Esophagus muscularis mucosa (tissue), 4 donors: ENCODE results near the gene CPD. TPM values are rescaled to one million over a fixed set of nuclear protein-coding genes. Genes with fewer than 3 reads are reported as not detected.

Source experiments
- DNase-seq: peaks from one replicate; pipeline ENCODE4 v3.0.0-alpha.2; 2017; ENCODE audit errors: extremely low spot score
- H3K27ac ChIP-seq, 4 donors: fragments of 200-600 bp; sonication (generic); replicated peaks in 1 of 4; 1 replicate in 3 of 4; 2 replicates in 1 of 4; pipeline ENCODE4 v1.5.1; 2016 to 2019; ENCODE audit warnings: mild to moderate bottlenecking in 1 of 4
- H3K27me3 ChIP-seq, 4 donors: fragments of 200-600 bp; sonication (generic); one replicate each; pipeline versions ENCODE4 v1.5.1 to v1.6.0; 2016 to 2019
- H3K36me3 ChIP-seq, 4 donors: fragments of 200-600 bp; sonication (generic); one replicate each; pipeline ENCODE4 v1.5.1; 2016 to 2019
- H3K4me1 ChIP-seq, 4 donors: fragments of 200-600 bp; sonication (generic); one replicate each; pipeline ENCODE4 v1.5.1; 2016 to 2019
- H3K4me3 ChIP-seq, 4 donors: fragments of 200-600 bp; sonication (generic); 1 replicate in 2 of 4; 2 replicates in 2 of 4; pipeline ENCODE4 v1.5.1; 2016 to 2019; ENCODE audit warnings: mild to moderate bottlenecking in 4 of 4, moderate library complexity in 1 of 4
- H3K9me3 ChIP-seq, 4 donors: fragments of 200-600 bp; sonication (generic); 1 replicate in 3 of 4; 2 replicates in 1 of 4; pipeline ENCODE4 v1.5.1; 2016 to 2019
- CTCF ChIP-seq, 3 experiments: fragments of 200-600 bp in 2 of 3; fragments of 450-650 bp in 1 of 3; sonication (generic) in 2 of 3; IDR thresholded peaks; one replicate each; pipeline ENCODE4 v1.5.1; 2017 to 2019; ENCODE audit warnings: antibody characterized with exemption in 3 of 3, mild to moderate bottlenecking in 2 of 3, moderate library complexity in 1 of 3
- EP300 ChIP-seq: sonication (generic); formaldehyde crosslinking; IDR thresholded peaks from one replicate; pipeline ENCODE4 v1.6.1; 2017; ENCODE audit warnings: antibody characterized with exemption
- POLR2A ChIP-seq: fragments of 450-650 bp; IDR thresholded peaks from one replicate; pipeline ENCODE4 v1.6.1; 2017; ENCODE audit warnings: antibody characterized with exemption, moderate library complexity, mild to moderate bottlenecking, low read depth
- POLR2AphosphoS5 ChIP-seq, 2 donors: sonication (generic); formaldehyde crosslinking; IDR thresholded peaks; one replicate each; pipeline ENCODE4 v1.6.1; 2017; ENCODE audit warnings: antibody characterized with exemption in 2 of 2
- WGBS: methylation state at CpG from one replicate; pipeline ENCODE4 v1.1.5; 2018; 5-methylcytosine and 5-hydroxymethylcytosine counted together
- intact Hi-C: fragments of 100-400 bp; cut with DNase I; formaldehyde crosslinking; loops from one replicate; pipeline ENCODE4 v1.15.1; 2023
- total RNA-seq, 4 donors: library from RNA; depleted of rRNA; stranded (reverse); fragments of >200 nt; gene quantifications; one replicate each; pipeline versions ENCODE4 v1.1.0 to v1.2.1, GENCODE V29; 2016

Gene CPD
- total RNA-seq, 4 donors from 2014 or later, result 67.0 to 141 (median 95.1) TPM

GRCh38 chr17:30368912-30369720 lies 9.6 kb upstream of the CPD start:
- Histone ChIP-seq H3K9me3 (no peaks in the 10 kb centered on the region), H3K27me3 (no peaks in the 10 kb centered on the region), H3K27ac (peak overlapping the region; percentile 65 to 68 (median 67)), H3K4me3 (no peak overlapping the region), H3K36me3 (no peaks in the 10 kb centered on the region), H3K4me1 (peaks cover 5 to 37% (median 23%) of the 10 kb centered on the region in 4 donors)
- 46% methylated on average over 13 of the region's 13 CpGs for WGBS
- TF ChIP-seq POLR2AphosphoS5 (IDR thresholded peaks at IDR 0.05) (peak in 1 of 2 donors; percentile 3), CTCF (IDR thresholded peaks at IDR 0.05) (no peak)
- intact Hi-C loops, result no loop called here
- DNase-seq, result no peak

DNA sequence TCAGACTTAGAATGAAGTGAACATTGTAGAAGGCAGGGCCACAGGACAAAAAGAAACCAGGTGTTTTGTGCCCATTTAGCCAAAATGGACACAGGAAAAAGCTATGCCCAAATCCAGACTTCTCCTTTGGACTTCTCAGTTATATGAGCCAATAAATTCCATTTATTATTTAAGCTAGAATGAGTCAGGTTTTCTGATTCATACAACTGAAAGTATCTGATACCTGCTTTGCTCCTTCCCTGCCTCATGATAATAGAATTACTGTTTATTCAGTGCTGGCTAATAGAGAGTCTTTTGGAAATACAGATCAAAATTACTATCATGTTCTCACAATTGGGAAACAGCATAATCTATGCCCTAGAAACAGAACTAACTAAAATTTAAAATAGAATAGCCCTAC lies 8.7 kb upstream of the CPD start:
- no peak overlapping the region for H3K4me3 ChIP-seq
- TF ChIP-seq POLR2A, result no peak
- TF ChIP-seq CTCF (IDR thresholded peaks at IDR 0.05), result no peak
- TF ChIP-seq EP300, result no peak
- TF ChIP-seq POLR2AphosphoS5 (IDR thresholded peaks at IDR 0.05), result no peak
- H3K36me3 ChIP-seq, result no peaks in the 10 kb centered on the region
- H3K4me1 ChIP-seq, result peaks cover 5 to 34% (median 22%) of the 10 kb centered on the region in 4 donors
- H3K27me3 ChIP-seq, result no peaks in the 10 kb centered on the region
- intact Hi-C loops, result loop anchor here (10.0 kb wide), 1 partner anchor 75 kb away; the partner anchor contains the start of gene BLMH
- H3K27ac ChIP-seq, result peak overlapping the region; percentile 65 to 68 (median 67)
- no peaks in the 10 kb centered on the region for H3K9me3 ChIP-seq
- DNase-seq, result no peak

DNA sequence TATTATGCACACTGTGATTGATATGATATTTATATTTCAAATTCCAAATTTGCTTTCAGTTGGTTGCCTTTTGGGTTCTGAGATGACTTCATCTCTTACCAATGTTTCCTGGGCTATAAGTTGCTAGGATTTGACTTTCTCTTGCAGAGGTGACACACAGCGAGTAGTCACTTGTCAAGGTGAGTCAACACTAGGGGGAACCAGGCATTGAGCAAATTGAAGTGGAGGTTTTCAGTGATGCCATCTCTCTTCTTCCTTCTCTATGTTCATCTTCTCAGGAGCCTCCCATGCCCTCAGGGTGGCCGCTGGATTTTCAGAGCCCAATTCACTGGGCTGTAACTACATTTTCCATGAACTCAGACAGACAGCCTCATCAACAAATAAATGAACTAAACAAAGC lies 6.0 kb upstream of the CPD start:
- no peaks in the 10 kb centered on the region for H3K9me3 ChIP-seq
- no peak overlapping the region for H3K27ac ChIP-seq
- H3K4me1 ChIP-seq, result peaks cover 5 to 44% (median 35%) of the 10 kb centered on the region in 4 donors
- TF ChIP-seq POLR2AphosphoS5 (IDR thresholded peaks at IDR 0.05) (no peak), POLR2A (no peak), CTCF (IDR thresholded peaks at IDR 0.05) (no peak), EP300 (no peak)
- H3K4me3 ChIP-seq, result no peak overlapping the region
- intact Hi-C loops, result loop anchor here (10.0 kb wide), 1 partner anchor 78 kb away; the partner anchor contains the start of gene BLMH
- H3K36me3 ChIP-seq, result no peaks in the 10 kb centered on the region
- DNase-seq, result no peak
- WGBS, result 89% methylated on average over 2 of the region's 2 CpGs
- H3K27me3 ChIP-seq, result no peaks in the 10 kb centered on the region

DNA sequence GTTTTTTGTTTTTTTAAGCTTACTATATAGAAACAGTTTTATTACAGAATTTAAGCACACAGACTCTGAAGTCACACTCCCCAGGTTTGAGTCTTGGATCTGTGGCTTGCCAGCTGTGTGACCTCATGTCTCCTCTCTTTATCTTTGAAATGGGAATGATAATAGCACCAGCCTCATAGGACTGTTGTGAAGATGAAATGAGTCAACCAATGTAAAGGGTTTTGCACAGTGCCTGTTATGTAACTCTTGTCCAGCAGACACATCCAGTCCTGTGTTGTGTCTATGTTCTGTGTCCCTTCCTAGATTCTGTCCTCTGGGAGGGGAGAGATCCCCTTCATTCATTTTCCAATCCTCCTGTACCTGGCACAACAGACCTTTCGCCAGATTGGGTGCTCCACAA lies 3.1 kb upstream of the CPD start:
- no peak overlapping the region for H3K4me3 ChIP-seq
- peaks cover 0 to 34% (median 30%) of the 10 kb centered on the region in 4 donors for H3K4me1 ChIP-seq
- no peaks in the 10 kb centered on the region for H3K27me3 ChIP-seq
- no peaks in the 10 kb centered on the region for H3K36me3 ChIP-seq
- H3K9me3 ChIP-seq, result no peaks in the 10 kb centered on the region
- 83% methylated on average over 1 of the region's 1 CpG for WGBS
- intact Hi-C loops, result loop anchor here (10.0 kb wide), 1 partner anchor 81 kb away; the partner anchor contains the start of gene BLMH
- no peak overlapping the region for H3K27ac ChIP-seq
- TF ChIP-seq POLR2A, result no peak
- no peak for TF ChIP-seq CTCF (IDR thresholded peaks at IDR 0.05)
- no peak for TF ChIP-seq POLR2AphosphoS5 (IDR thresholded peaks at IDR 0.05)
- TF ChIP-seq EP300, result no peak
- DNase-seq, result no peak
